CD8-positive, alpha-beta memory T cell (primary cell): ENCODE measurements around the gene C7. TPM values are rescaled to one million over a fixed set of nuclear protein-coding genes. Genes with fewer than 3 reads are reported as not detected.
"Not testable (repeated sequence)": the region's sequence is repeated elsewhere in the genome, so short reads cannot be mapped to it uniquely, and the experiment has no call there.

Experiments
- CTCF ChIA-PET: fragments of 350-600 bp; sonication (Branson Sonifier 250); formaldehyde crosslinking; loops from one replicate; lab custom pipeline; 2021; ENCODE audit warnings: antibody characterized with exemption; lab: Charles Lee
- POLR2A ChIA-PET: fragments of 350-600 bp; sonication (Branson Sonifier 250); formaldehyde crosslinking; loops from one replicate; lab custom pipeline; 2021; ENCODE audit warnings: antibody characterized with exemption; lab: Charles Lee
- DNase-seq, 5 donors: peaks; one replicate each; pipeline versions ENCODE4 v3.0.0 to v3.0.0-alpha.2; 2020 to 2022; ENCODE audit warnings: mixed read lengths in 1 of 5
- H3K27ac ChIP-seq: one replicate; pipeline ENCODE4 v1.7.0; 2013; ENCODE audit warnings: low read depth, mild to moderate bottlenecking, low read length, moderate library complexity
- H3K27me3 ChIP-seq: 2 replicates; pipeline ENCODE4 v1.7.0; 2013; ENCODE audit warnings: low read length, mild to moderate bottlenecking; ENCODE audit not compliant: insufficient read depth, poor library complexity, severe bottlenecking
- H3K36me3 ChIP-seq: 2 replicates; pipeline ENCODE4 v1.7.0; 2013; ENCODE audit warnings: mild to moderate bottlenecking, low read length, moderate library complexity; ENCODE audit not compliant: insufficient read depth
- H3K4me1 ChIP-seq: 2 replicates; pipeline ENCODE4 v1.7.0; 2013; ENCODE audit warnings: mild to moderate bottlenecking, low read length, moderate library complexity; ENCODE audit not compliant: insufficient read depth
- H3K4me3 ChIP-seq: 2 replicates; pipeline ENCODE4 v1.7.0; 2013; ENCODE audit warnings: mild to moderate bottlenecking, low read length
- H3K9me3 ChIP-seq: 2 replicates; pipeline ENCODE4 v1.7.0; 2013; ENCODE audit warnings: mild to moderate bottlenecking, low read length
- H3K27ac Mint-ChIP-seq, 8 donors: one replicate each; pipeline ENCODE4 v1.8.0; 2020 to 2021; ENCODE audit warnings: mixed read lengths in 8 of 8, mild to moderate bottlenecking in 6 of 8, inconsistent platforms in 3 of 8, moderate library complexity in 3 of 8
- H3K27me3 Mint-ChIP-seq, 2 donors: one replicate each; pipeline ENCODE4 v1.8.0; 2020 to 2021; ENCODE audit warnings: mixed read lengths in 2 of 2, mild to moderate bottlenecking in 1 of 2, moderate library complexity in 1 of 2
- H3K36me3 Mint-ChIP-seq, 3 donors: one replicate each; pipeline ENCODE4 v1.8.0; 2020 to 2021; ENCODE audit warnings: mixed read lengths in 3 of 3, inconsistent platforms in 1 of 3, mild to moderate bottlenecking in 1 of 3
- H3K4me1 Mint-ChIP-seq, 3 donors: one replicate each; pipeline ENCODE4 v1.8.0; 2020 to 2021; ENCODE audit warnings: mixed read lengths in 3 of 3, inconsistent platforms in 1 of 3, mild to moderate bottlenecking in 1 of 3
- H3K4me3 Mint-ChIP-seq, 7 donors: one replicate each; pipeline ENCODE4 v1.8.0; 2020 to 2021; ENCODE audit warnings: mixed read lengths in 7 of 7, mild to moderate bottlenecking in 6 of 7, moderate library complexity in 4 of 7, inconsistent platforms in 2 of 7
- H3K9me3 Mint-ChIP-seq, 5 donors: one replicate each; pipeline ENCODE4 v1.8.0; 2020 to 2022; ENCODE audit warnings: mixed read lengths in 5 of 5, mild to moderate bottlenecking in 3 of 5, moderate library complexity in 2 of 5, inconsistent platforms in 1 of 5
- polyA plus RNA-seq: library from polyadenylated mRNA; unstranded; fragments of 300-500 nt; fragmentation: Illumina TruSeq; gene quantifications from one replicate; pipeline ENCODE4 v1.2.3, GENCODE V29; 2021
- total RNA-seq, 2 experiments: library from RNA; stranded (reverse); gene quantifications; one replicate each; pipeline ENCODE4 v1.2.3, GENCODE V29; 2021

The C7 gene
- total RNA-seq (not detected), polyA plus RNA-seq (not detected)

DNA sequence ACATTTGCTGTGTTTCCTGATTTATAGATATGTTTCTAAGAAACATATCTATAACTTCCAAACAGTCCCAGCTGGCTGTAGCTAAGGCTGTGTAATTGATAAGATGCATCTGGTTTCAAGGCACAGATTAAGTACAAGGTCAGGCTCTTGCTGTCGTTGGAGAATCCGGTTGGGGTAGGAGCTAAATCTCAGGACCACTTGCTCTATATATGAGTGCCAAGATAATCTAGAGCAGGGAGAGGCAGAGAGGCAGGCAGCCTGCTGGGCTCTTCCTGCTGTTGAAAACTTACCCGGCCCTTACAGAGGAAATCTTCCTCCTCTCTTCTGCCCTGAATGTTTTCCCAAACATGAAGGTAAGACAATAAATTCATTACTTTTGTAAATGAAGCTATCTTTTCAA lies at the start of gene C7:
TSS of gene C7 (plus strand) at position 234 of the 400 bp plus-strand sequence. CDS start at position 348, 114 bp downstream.
- Mint-ChIP-seq H3K27ac (no peak within 1 kb of the TSS), H3K36me3 (no peaks in the 10 kb centered on the region), H3K4me1 (peaks cover 0 to 4% (median 0%) of the 10 kb centered on the region in 3 donors), H3K4me3 (no peak within 1 kb of the TSS), H3K9me3 (no peaks in the 10 kb centered on the region), H3K27me3 (peaks cover 9 to 35% of the 10 kb centered on the region in 2 donors)
- DNase-seq = no peak
- no peaks in the 10 kb centered on the region for H3K27me3 ChIP-seq
- H3K4me3 ChIP-seq = no peak within 1 kb of the TSS
- H3K9me3 ChIP-seq = no peaks in the 10 kb centered on the region
- POLR2A ChIA-PET = no interaction called here
- no peak within 1 kb of the TSS for H3K27ac ChIP-seq
- no peaks in the 10 kb centered on the region for H3K36me3 ChIP-seq
- CTCF ChIA-PET = no interaction called here
- H3K4me1 ChIP-seq = no peaks in the 10 kb centered on the region

DNA sequence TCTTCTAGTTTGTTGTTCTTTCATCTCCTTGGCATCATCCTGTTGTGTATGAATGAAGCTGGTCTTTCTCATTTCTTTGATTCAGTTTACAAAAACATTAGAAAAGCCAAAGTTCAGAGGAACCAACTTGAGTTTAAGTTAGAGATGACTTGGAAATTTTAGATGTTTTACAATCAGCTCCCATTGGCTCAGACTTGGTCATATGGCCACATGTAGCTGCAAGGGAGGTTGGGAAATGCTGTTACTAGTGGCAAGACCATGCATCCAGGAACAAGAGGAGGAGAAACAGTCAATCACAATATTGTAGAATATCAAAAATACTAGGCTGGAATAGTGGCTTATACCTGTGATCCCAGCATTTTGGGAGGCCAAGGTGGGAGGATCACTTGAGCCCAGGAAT lies 48.6 kb upstream of the C7 start:
- H3K27ac ChIP-seq = no peak overlapping the region
- no peak overlapping the region for H3K4me3 Mint-ChIP-seq
- no peaks in the 10 kb centered on the region for H3K27me3 ChIP-seq
- DNase-seq = no peak
- peaks cover 2% of the 10 kb centered on the region in 2 donors for H3K27me3 Mint-ChIP-seq
- no peak overlapping the region for H3K4me3 ChIP-seq
- H3K36me3 Mint-ChIP-seq = peaks cover 0 to 11% (median 0%) of the 10 kb centered on the region in 3 donors
- no peaks in the 10 kb centered on the region for H3K9me3 ChIP-seq
- no peak overlapping the region for H3K27ac Mint-ChIP-seq
- peaks cover 4 to 10% (median 9%) of the 10 kb centered on the region in 5 donors for H3K9me3 Mint-ChIP-seq
- ChIA-PET CTCF (no interaction called here), POLR2A (no interaction called here)
- no peaks in the 10 kb centered on the region for H3K4me1 ChIP-seq
- H3K4me1 Mint-ChIP-seq = no peaks in the 10 kb centered on the region
- H3K36me3 ChIP-seq = no peaks in the 10 kb centered on the region

DNA sequence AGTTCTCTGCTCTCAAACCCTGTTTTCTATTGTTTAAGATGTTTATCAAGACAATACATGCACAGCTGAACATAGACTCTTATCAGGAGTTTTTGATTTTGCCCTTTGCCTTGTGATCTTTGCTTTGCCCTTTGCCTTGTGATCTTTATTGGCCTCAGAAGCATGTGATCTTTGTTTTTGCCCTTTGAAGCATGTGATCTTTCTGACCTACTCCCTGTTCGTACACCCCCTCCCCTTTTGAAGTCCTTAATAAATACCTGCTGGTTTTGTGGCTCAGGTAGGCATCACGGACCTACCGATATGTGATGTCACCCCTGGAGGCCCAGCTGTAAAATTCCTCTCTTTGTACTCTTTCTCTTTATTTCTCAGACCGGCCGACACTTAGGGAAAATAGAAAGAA lies 44.3 kb upstream of the C7 start:
- H3K27ac ChIP-seq, POLR2A ChIA-PET, H3K4me3 ChIP-seq, H3K27me3 Mint-ChIP-seq, H3K9me3 Mint-ChIP-seq, H3K27me3 ChIP-seq, CTCF ChIA-PET, H3K4me1 Mint-ChIP-seq, H3K4me3 Mint-ChIP-seq, DNase-seq, H3K4me1 ChIP-seq, H3K27ac Mint-ChIP-seq, H3K9me3 ChIP-seq, H3K36me3 ChIP-seq: not testable (repeated sequence)
- peaks cover 0 to 11% (median 0%) of the 10 kb centered on the region in 3 donors for H3K36me3 Mint-ChIP-seq

DNA sequence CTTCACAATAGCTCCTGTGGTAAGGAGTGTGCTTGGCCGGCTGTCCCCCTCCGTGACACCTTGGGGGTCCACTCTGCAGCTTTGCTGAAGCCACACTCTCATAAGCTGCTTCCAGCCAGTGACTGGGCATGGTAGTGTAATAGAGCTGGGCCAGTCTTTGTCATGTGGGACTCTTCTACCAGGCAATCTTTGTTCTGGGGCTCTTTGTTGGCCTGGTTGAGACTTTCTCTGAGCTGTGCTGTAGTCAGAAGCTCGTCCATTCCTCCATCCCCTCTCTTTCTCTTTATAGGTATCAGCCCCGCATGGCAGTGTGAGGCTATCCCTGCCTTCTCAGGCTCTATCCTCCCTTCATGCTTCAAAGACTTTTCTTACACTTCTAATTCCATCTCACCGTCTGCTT lies 42.5 kb upstream of the C7 start:
- H3K9me3 ChIP-seq = no peaks in the 10 kb centered on the region
- no peaks in the 10 kb centered on the region for H3K27me3 ChIP-seq
- Mint-ChIP-seq H3K36me3 (peaks cover 0 to 11% (median 0%) of the 10 kb centered on the region in 3 donors), H3K4me1 (no peaks in the 10 kb centered on the region), H3K4me3 (no peak overlapping the region), H3K27ac (no peak overlapping the region), H3K27me3 (peaks cover 2 to 8% of the 10 kb centered on the region in 2 donors), H3K9me3 (peaks cover 4 to 10% (median 8%) of the 10 kb centered on the region in 5 donors)
- no peaks in the 10 kb centered on the region for H3K4me1 ChIP-seq
- no peak overlapping the region for H3K4me3 ChIP-seq
- CTCF ChIA-PET = no interaction called here
- no peaks in the 10 kb centered on the region for H3K36me3 ChIP-seq
- POLR2A ChIA-PET = no interaction called here
- H3K27ac ChIP-seq = no peak overlapping the region
- no peak for DNase-seq

DNA sequence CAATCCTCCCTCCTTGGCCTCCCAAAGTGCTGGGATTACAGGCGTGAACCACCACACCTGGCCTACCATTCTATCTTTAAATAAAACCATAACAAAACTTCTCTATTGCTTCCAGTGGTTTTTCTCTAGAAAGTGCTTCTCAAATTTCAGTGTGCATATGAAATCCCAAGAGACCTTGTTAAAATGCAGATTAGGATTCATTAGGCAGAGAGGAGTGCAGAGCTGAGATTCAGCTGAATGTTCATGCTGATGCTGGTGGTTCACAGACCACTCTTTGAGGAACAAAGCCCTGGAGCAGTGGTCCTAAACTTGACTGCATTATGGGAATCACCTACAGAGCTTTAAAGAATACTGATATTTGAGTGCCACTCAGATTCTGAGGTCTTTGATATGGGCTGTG lies 39.9 kb upstream of the C7 start:
- Mint-ChIP-seq H3K27ac (no peak overlapping the region), H3K36me3 (peaks cover 0 to 8% (median 2%) of the 10 kb centered on the region in 3 donors), H3K9me3 (peaks cover 4 to 10% (median 8%) of the 10 kb centered on the region in 5 donors), H3K4me1 (no peaks in the 10 kb centered on the region), H3K4me3 (peak overlapping the region in 1 of 7 donors; percentile 32), H3K27me3 (peaks cover 4 to 20% of the 10 kb centered on the region in 2 donors)
- Histone ChIP-seq H3K36me3 (no peaks in the 10 kb centered on the region), H3K4me1 (no peaks in the 10 kb centered on the region), H3K27ac (no peak overlapping the region), H3K4me3 (no peak overlapping the region), H3K9me3 (no peaks in the 10 kb centered on the region), H3K27me3 (no peaks in the 10 kb centered on the region)
- POLR2A ChIA-PET = no interaction called here
- CTCF ChIA-PET = no interaction called here
- no peak for DNase-seq

DNA sequence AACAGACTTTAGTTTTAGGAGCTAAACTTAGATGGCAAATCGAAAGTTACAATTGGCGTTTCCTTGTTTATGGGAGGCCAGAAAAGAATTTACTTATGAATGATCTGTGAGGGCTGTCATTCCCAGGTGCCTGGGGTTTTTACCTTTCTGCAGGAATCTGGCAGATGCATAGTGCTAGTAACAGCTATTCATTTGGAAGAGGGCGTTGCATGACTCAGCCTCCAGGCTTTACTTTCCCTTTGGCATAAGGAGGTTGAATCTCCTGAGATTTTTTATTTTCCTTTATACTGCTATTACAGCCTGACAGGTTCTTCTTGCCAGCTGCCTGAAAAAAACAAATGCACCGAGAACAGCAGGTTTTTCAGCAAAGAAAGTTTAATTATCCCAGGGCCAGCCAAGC lies 38.1 kb upstream of the C7 start:
- H3K4me3 Mint-ChIP-seq = no peak overlapping the region
- Histone ChIP-seq H3K4me3 (no peak overlapping the region), H3K27me3 (no peaks in the 10 kb centered on the region), H3K27ac (no peak overlapping the region), H3K4me1 (no peaks in the 10 kb centered on the region), H3K36me3 (no peaks in the 10 kb centered on the region), H3K9me3 (no peaks in the 10 kb centered on the region)
- ChIA-PET POLR2A (no interaction called here), CTCF (interaction anchor here (0.9 kb wide), 1 partner anchor 1292 kb away, joined by 3 read pairs; no protein-coding TSS in a partner anchor)
- DNase-seq = no peak
- no peak overlapping the region for H3K27ac Mint-ChIP-seq
- H3K9me3 Mint-ChIP-seq = no peaks in the 10 kb centered on the region
- H3K36me3 Mint-ChIP-seq = peaks cover 0 to 4% (median 0%) of the 10 kb centered on the region in 3 donors
- H3K4me1 Mint-ChIP-seq = no peaks in the 10 kb centered on the region
- peaks cover 3 to 27% of the 10 kb centered on the region in 2 donors for H3K27me3 Mint-ChIP-seq

DNA sequence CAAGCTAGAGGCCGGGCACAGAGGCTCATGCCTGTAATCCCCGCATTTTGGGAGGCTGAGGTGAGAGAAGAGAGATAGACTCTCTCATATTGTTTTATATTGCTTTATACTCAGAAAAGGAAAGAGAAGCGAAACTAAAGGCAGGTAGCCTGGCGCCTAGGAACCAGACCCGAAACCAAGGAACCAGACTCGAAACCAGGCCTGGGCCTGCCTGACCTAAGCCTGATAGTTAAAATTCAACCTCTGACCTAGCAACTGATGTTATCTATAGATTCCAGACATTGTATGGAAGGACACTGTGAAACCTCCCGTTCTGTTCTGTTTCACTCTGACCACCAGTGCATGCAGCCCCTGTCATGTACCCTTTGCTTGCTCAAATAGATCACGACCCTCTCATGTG lies 37.0 kb upstream of the C7 start:
- H3K27ac ChIP-seq, POLR2A ChIA-PET, H3K4me1 ChIP-seq, H3K27me3 ChIP-seq, H3K9me3 Mint-ChIP-seq, H3K9me3 ChIP-seq, CTCF ChIA-PET, H3K36me3 ChIP-seq, H3K36me3 Mint-ChIP-seq, H3K4me1 Mint-ChIP-seq, H3K27ac Mint-ChIP-seq, H3K4me3 ChIP-seq, H3K4me3 Mint-ChIP-seq, DNase-seq: not testable (repeated sequence)
- peaks cover 3 to 31% of the 10 kb centered on the region in 2 donors for H3K27me3 Mint-ChIP-seq

DNA sequence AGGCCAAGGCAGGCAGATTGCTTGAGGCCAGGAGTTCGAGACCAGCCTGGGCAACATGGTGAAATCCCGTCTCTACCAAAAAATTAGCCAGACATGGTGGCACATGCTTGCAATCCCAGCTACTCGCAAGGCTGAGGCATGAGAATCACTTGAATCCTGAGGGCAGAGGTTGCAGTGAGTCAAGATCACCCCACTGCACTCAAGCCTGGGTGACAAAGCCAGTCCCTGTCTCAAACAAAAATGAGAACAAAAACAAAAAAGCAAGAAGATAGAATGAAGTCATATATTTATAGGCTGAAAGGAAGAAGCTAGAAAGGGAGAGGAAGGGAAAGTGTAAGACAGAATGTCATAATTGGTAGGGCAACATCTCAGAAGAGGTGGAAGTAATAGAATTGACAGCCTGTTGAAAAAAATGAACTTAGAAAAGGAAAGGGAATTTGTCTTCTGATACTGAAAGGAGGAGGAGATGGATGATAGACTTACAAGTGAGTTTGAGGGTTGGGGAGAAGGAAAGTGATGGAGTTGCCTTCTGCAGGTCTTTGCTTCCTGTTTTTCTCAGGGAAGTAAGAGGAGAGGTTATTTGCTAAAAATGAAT lies 35.9 kb upstream of the C7 start:
- no peaks in the 10 kb centered on the region for H3K27me3 ChIP-seq
- Mint-ChIP-seq H3K4me1 (no peaks in the 10 kb centered on the region), H3K36me3 (peaks cover 0 to 4% (median 0%) of the 10 kb centered on the region in 3 donors), H3K27me3 (peaks cover 3 to 31% of the 10 kb centered on the region in 2 donors), H3K9me3 (peaks cover 0 to 4% (median 0%) of the 10 kb centered on the region in 5 donors), H3K4me3 (no peak overlapping the region), H3K27ac (no peak overlapping the region)
- H3K9me3 ChIP-seq = no peaks in the 10 kb centered on the region
- no peak for DNase-seq
- H3K4me1 ChIP-seq = no peaks in the 10 kb centered on the region
- H3K4me3 ChIP-seq = no peak overlapping the region
- no peaks in the 10 kb centered on the region for H3K36me3 ChIP-seq
- CTCF ChIA-PET = no interaction called here
- POLR2A ChIA-PET = no interaction called here
- H3K27ac ChIP-seq = no peak overlapping the region
